GM23338 (cell line): ENCODE data around the gene KRTAP22-2. TPM values are rescaled to one million over a fixed set of nuclear protein-coding genes. Genes with fewer than 3 reads are reported as not detected.
A peak's percentile ranks its signal among the peaks of the same experiment; 100 is the strongest.

Experiments
- ATAC-seq: fragments of 200-7000 bp; cut with Tn5 transposase; 3 replicates; pipeline ENCODE4 v1.9.1; 2020
- DNase-seq: peaks from one replicate; pipeline ENCODE4 v3.0.0-alpha.2; 2015; ENCODE audit warnings: low spot score
- H2AFZ ChIP-seq: fragments of 200-600 bp; sonication (generic); 2 replicates; pipeline ENCODE4 v1.8.0; 2016; ENCODE audit warnings: antibody characterized with exemption, mild to moderate bottlenecking, moderate library complexity
- H3F3A ChIP-seq: fragments of 200-600 bp; sonication (generic); replicated peaks from 2 replicates; pipeline ENCODE4 v1.8.0; 2017; ENCODE audit warnings: antibody characterized with exemption, mixed run types, low read depth
- H3K27ac ChIP-seq: fragments of 200-600 bp; sonication (generic); 2 replicates; pipeline ENCODE4 v1.6.1; 2016; ENCODE audit warnings: low read depth
- H3K27me3 ChIP-seq: fragments of 200-600 bp; sonication (generic); 2 replicates; pipeline ENCODE4 v1.8.0; 2016; ENCODE audit warnings: mild to moderate bottlenecking, mixed run types, moderate library complexity; ENCODE audit not compliant: insufficient read depth
- H3K36me3 ChIP-seq: fragments of 200-600 bp; sonication (generic); 2 replicates; pipeline ENCODE4 v1.8.0; 2016; ENCODE audit warnings: mild to moderate bottlenecking; ENCODE audit not compliant: insufficient read depth
- H3K4me1 ChIP-seq: fragments of 200-600 bp; sonication (generic); 2 replicates; pipeline ENCODE4 v1.8.0; 2016; ENCODE audit warnings: mild to moderate bottlenecking, moderate library complexity; ENCODE audit not compliant: insufficient read depth
- H3K4me2 ChIP-seq: fragments of 200-600 bp; sonication (generic); 2 replicates; pipeline ENCODE4 v1.7.1; 2017; ENCODE audit warnings: mixed run types
- H3K4me3 ChIP-seq: fragments of 200-600 bp; sonication (generic); 2 replicates; pipeline ENCODE4 v1.6.1; 2016; ENCODE audit warnings: mixed run types
- H3K79me2 ChIP-seq: fragments of 200-600 bp; sonication (generic); replicated peaks from 2 replicates; pipeline ENCODE4 v1.8.0; 2017; ENCODE audit warnings: mild to moderate bottlenecking; ENCODE audit not compliant: insufficient read depth
- H3K9me2 ChIP-seq: fragments of 200-600 bp; sonication (generic); 2 replicates; pipeline ENCODE4 v1.8.0; 2017; ENCODE audit not compliant: insufficient read depth
- H4K20me1 ChIP-seq: fragments of 200-600 bp; sonication (generic); replicated peaks from 2 replicates; pipeline ENCODE4 v1.8.0; 2017; ENCODE audit warnings: mild to moderate bottlenecking; ENCODE audit not compliant: insufficient read depth
- H3K27ac Mint-ChIP-seq: 2 replicates; pipeline ENCODE4 v1.8.0; 2020; ENCODE audit warnings: inconsistent platforms, mild to moderate bottlenecking, moderate library complexity, mixed read lengths
- H3K27me3 Mint-ChIP-seq: 3 replicates; pipeline ENCODE4 v1.8.0; 2022; ENCODE audit warnings: low read depth, mild to moderate bottlenecking, moderate library complexity, mixed read lengths, inconsistent platforms; ENCODE audit not compliant: insufficient read depth, poor library complexity
- H3K36me3 Mint-ChIP-seq: 3 replicates; pipeline ENCODE4 v1.8.0; 2021; ENCODE audit warnings: low read depth, mild to moderate bottlenecking, inconsistent platforms, moderate library complexity, mixed read lengths
- H3K4me1 Mint-ChIP-seq: 3 replicates; pipeline ENCODE4 v1.8.0; 2020; ENCODE audit warnings: mild to moderate bottlenecking, inconsistent platforms, mixed read lengths
- H3K4me3 Mint-ChIP-seq: 3 replicates; pipeline ENCODE4 v1.8.0; 2021; ENCODE audit warnings: moderate library complexity, mild to moderate bottlenecking, inconsistent platforms, mixed read lengths
- H3K9me3 Mint-ChIP-seq: 3 replicates; pipeline ENCODE4 v1.8.0; 2020; ENCODE audit warnings: moderate library complexity, mild to moderate bottlenecking, inconsistent platforms, mixed read lengths
- CREB1 ChIP-seq: fragments of 250-450 bp; sonication (Bioruptor Pico); IDR thresholded peaks from 2 replicates; pipeline ENCODE4 v1.5.0; 2020; ENCODE audit warnings: low read depth, mild to moderate bottlenecking, moderate library complexity
- CTCF ChIP-seq, 2 experiments: fragments of 200-600 bp in 1 of 2; sonication (generic) in 1 of 2; conservative IDR thresholded peaks; 2 replicates each; pipeline versions ENCODE4 v1.5.1 to v1.6.1; 2016 to 2017; ENCODE audit warnings: antibody characterized with exemption in 2 of 2, low read depth in 2 of 2, mild to moderate bottlenecking in 2 of 2, moderate library complexity in 1 of 2
- JUNB ChIP-seq: IDR thresholded peaks from one replicate; pipeline ENCODE4 v1.6.1; 2016; ENCODE audit warnings: antibody characterized with exemption; ENCODE audit not compliant: unreplicated experiment
- NANOG ChIP-seq: IDR thresholded peaks from 2 replicates; pipeline ENCODE4 v1.6.1; 2016; ENCODE audit warnings: antibody characterized with exemption, borderline replicate concordance
- POLR2AphosphoS5 ChIP-seq: IDR thresholded peaks from 2 replicates; pipeline ENCODE4 v1.6.1; 2016; ENCODE audit warnings: antibody characterized with exemption, low read depth
- REST ChIP-seq: IDR thresholded peaks from one replicate; pipeline ENCODE4 v1.6.1; 2018; ENCODE audit warnings: antibody characterized with exemption; ENCODE audit not compliant: unreplicated experiment
- ZNF114 ChIP-seq: fragments of 250-450 bp; sonication (Bioruptor Pico); IDR thresholded peaks from 2 replicates; pipeline ENCODE4 v1.5.0; 2020; ENCODE audit warnings: mild to moderate bottlenecking, moderate library complexity
- long read RNA-seq: library from polyadenylated mRNA; unstranded; transcript quantifications from one replicate; pipeline ENCODE4 v2.0.0, GENCODE V29; 2020; ENCODE audit not compliant: unreplicated experiment
- polyA plus RNA-seq: library from polyadenylated mRNA; unstranded; fragments of >200 nt; fragmentation: Nextera tagmentation; extraction: Ambion mirVana; gene quantifications from 2 replicates; pipeline ENCODE4 v1.2.1, GENCODE V29; 2016
- total RNA-seq: library from RNA; depleted of rRNA; stranded (reverse); fragments of >200 nt; shearing (Covaris generic); gene quantifications from 2 replicates; pipeline ENCODE4 v1.2.3, GENCODE V29; 2014; rRNA removed

The KRTAP22-2 gene
- not detected in 2 replicates for total RNA-seq
- polyA plus RNA-seq: not detected in 2 replicates
- long read RNA-seq: 0 reads

- no peaks in the 10 kb centered on the region for H3F3A ChIP-seq
- no peaks in the 10 kb centered on the region for H4K20me1 ChIP-seq
- no peak within 1 kb of the TSS for H3K4me3 ChIP-seq
- DNase-seq: no peak
- Mint-ChIP-seq H3K27me3 (no peaks in the 10 kb centered on the region), H3K9me3 (no peaks in the 10 kb centered on the region), H3K4me3 (no peak within 1 kb of the TSS), H3K4me1 (no peaks in the 10 kb centered on the region), H3K27ac (no peak within 1 kb of the TSS), H3K36me3 (no peaks in the 10 kb centered on the region)
- H3K4me2 ChIP-seq: no peak within 1 kb of the TSS
- H3K27ac ChIP-seq: no peak within 1 kb of the TSS
- H3K9me2 ChIP-seq: no peaks in the 10 kb centered on the region
- no peaks in the 10 kb centered on the region for H3K79me2 ChIP-seq
- H3K36me3 ChIP-seq: no peaks in the 10 kb centered on the region
- 0 out of 2 replicates have a peak within 1 kb of the TSS, but pooled peaks have one; percentile 2 for H2AFZ ChIP-seq
- H3K4me1 ChIP-seq: no peaks in the 10 kb centered on the region
- no peaks in the 10 kb centered on the region for H3K27me3 ChIP-seq
- TF ChIP-seq REST (no peak), JUNB (no peak), NANOG (no peak), CTCF (conservative IDR thresholded peaks at IDR 0.05; ENCODE audit: low read depth in 2 of 2) (no peak), CREB1 (CRISPR knock-in tag) (no peak), POLR2AphosphoS5 (no peak)
- ATAC-seq: no peak
These were observed at the start of gene KRTAP22-2 for GRCh38 chr21:30590297-30590696. KRTAP22-2 (minus strand) TSS chr21:30590397.

GRCh38 chr21:30638686-30639085, 48.5 kb upstream of the KRTAP22-2 start:
- Histone ChIP-seq H3K27ac (no peak overlapping the region), H3K36me3 (no peaks in the 10 kb centered on the region), H3F3A (no peaks in the 10 kb centered on the region), H3K4me2 (no peak overlapping the region), H3K79me2 (no peaks in the 10 kb centered on the region), H3K27me3 (no peaks in the 10 kb centered on the region), H2AFZ (no peak overlapping the region), H3K9me2 (0 out of 2 replicates have a peak, but pooled peaks cover 8% of the 10 kb centered on the region), H3K4me3 (no peak overlapping the region), H3K4me1 (no peaks in the 10 kb centered on the region), H4K20me1 (no peaks in the 10 kb centered on the region)
- H3K27ac Mint-ChIP-seq: no peak overlapping the region
- H3K36me3 Mint-ChIP-seq: no peaks in the 10 kb centered on the region
- no peak overlapping the region for H3K4me3 Mint-ChIP-seq
- peaks cover 3% of the 10 kb centered on the region; the same call in 2 of the 3 replicates for H3K9me3 Mint-ChIP-seq
- DNase-seq: no peak
- no peaks in the 10 kb centered on the region for H3K4me1 Mint-ChIP-seq
- ATAC-seq: no peak
- H3K27me3 Mint-ChIP-seq: no peaks in the 10 kb centered on the region
- no peak for TF ChIP-seq REST
- TF ChIP-seq ZNF114 (CRISPR knock-in tag): no peak
